GM10248 (cell line): ENCODE results near the gene SOCS3.

Experiments
- CTCF ChIA-PET: fragments of 300-600 bp; sonication (Branson Sonifier 250); formaldehyde crosslinking; extraction: SDS; loops from one replicate; lab custom pipeline; 2021; ENCODE audit warnings: antibody characterized with exemption; lab: Yijun Ruan, JAX
- POLR2A ChIA-PET: fragments of 350-650 bp; sonication (Branson Sonifier 250); formaldehyde crosslinking; extraction: SDS; loops from one replicate; lab custom pipeline; 2020; ENCODE audit warnings: antibody characterized with exemption; lab: Yijun Ruan, JAX
- DNase-seq: peaks from one replicate; pipeline ENCODE4 v3.0.0; 2012; ENCODE audit errors: extremely low spot score
- TF ChIP-seq, protein P1 (sequence below): IDR thresholded peaks from 2 replicates; pipeline ENCODE4 v1.5.1; 2012; ENCODE audit warnings: mild to moderate bottlenecking, low read depth; ENCODE audit errors: extremely low read depth, missing control alignments, control extremely low read depth

Gene SOCS3, protein sequence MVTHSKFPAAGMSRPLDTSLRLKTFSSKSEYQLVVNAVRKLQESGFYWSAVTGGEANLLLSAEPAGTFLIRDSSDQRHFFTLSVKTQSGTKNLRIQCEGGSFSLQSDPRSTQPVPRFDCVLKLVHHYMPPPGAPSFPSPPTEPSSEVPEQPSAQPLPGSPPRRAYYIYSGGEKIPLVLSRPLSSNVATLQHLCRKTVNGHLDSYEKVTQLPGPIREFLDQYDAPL

DNA sequence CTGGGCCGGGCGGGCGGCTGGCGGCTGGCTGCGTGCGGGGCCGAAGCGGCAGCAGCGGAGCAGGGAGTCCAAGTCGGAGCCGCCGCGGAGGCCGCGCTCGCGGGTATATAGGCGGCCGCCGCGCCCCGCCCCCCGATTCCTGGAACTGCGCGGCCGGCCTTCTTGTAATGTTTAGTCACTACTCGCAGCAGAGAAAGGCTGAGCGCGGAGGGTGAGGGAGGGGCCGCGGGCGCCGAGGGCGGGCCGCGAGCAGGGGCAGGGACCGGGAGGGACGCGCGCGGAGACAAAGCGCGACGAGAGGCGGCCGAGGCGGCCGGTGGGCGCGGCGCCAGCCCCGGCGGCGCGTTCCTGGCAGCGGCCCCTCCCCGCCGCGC is at the start of gene SOCS3:
SOCS3 (minus strand) TSS at position 81 of the 374 bp plus-strand sequence. CDS start 982 bp downstream, outside the sequence.
- TF ChIP-seq, protein P1, sequence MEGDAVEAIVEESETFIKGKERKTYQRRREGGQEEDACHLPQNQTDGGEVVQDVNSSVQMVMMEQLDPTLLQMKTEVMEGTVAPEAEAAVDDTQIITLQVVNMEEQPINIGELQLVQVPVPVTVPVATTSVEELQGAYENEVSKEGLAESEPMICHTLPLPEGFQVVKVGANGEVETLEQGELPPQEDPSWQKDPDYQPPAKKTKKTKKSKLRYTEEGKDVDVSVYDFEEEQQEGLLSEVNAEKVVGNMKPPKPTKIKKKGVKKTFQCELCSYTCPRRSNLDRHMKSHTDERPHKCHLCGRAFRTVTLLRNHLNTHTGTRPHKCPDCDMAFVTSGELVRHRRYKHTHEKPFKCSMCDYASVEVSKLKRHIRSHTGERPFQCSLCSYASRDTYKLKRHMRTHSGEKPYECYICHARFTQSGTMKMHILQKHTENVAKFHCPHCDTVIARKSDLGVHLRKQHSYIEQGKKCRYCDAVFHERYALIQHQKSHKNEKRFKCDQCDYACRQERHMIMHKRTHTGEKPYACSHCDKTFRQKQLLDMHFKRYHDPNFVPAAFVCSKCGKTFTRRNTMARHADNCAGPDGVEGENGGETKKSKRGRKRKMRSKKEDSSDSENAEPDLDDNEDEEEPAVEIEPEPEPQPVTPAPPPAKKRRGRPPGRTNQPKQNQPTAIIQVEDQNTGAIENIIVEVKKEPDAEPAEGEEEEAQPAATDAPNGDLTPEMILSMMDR = no peak
- peak; percentile 89 for DNase-seq
- ChIA-PET CTCF (interaction anchor here (0.7 to 7.2 kb wide), 15 partner anchors 13 to 275 kb away, joined by 3 to 108 read pairs (median 7); partner anchors contain the start of gene PGS1), POLR2A (interaction anchor here (0.7 to 2.0 kb wide), 11 partner anchors 8 to 421 kb away, joined by 3 to 11 read pairs (median 5); partner anchors contain the start of gene PGS1)

- TF ChIP-seq, protein P1 = no peak
- ChIA-PET POLR2A (interaction anchor here (0.7 kb wide), 1 partner anchor 18 kb away, joined by 5 read pairs; no protein-coding TSS in a partner anchor), CTCF (interaction anchor here (3.5 kb wide), 1 partner anchor 12 kb away, joined by 24 read pairs; no protein-coding TSS in a partner anchor)
- no peak for DNase-seq
Observed at GRCh38 chr17:78409191-78409928, 49.5 kb upstream of the SOCS3 start.

DNA sequence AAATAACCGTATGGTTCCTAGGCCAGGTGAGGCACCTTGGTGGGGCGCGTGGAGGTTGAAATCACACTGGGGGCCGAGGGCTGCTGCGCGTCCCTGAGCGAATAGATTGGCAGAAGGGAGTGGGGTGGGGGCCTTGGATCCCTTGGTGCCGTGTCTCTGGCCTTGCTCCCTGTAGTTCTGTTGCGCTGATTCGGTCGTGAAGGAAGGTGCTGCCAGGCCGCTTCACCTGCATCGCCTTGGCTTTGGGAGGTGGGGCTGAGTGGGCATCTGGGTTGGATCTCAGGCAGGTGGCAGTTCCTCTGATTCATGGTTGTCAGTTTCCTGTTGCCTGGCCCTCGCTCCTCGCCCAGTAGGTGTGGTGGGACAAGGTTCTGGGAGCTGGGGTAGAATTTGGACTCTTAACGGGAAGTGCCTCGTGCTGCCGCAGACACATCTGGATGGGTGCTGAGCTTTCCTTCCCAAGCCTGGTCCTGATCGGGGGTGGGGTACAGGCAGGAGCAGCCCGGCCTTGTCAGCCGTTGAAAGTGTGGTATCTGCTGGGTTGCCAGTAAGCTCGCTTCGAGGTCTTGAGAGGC is 48.7 kb upstream of the SOCS3 start:
- POLR2A ChIA-PET = no interaction called here
- no peak for DNase-seq
- TF ChIP-seq, protein P1 = no peak
- CTCF ChIA-PET = interaction anchor here (0.8 to 1.6 kb wide), 2 partner anchors 14 to 44 kb away, joined by 3 to 4 read pairs; no protein-coding TSS in a partner anchor

- POLR2A ChIA-PET = no interaction called here
- TF ChIP-seq, protein P1 = no peak
- CTCF ChIA-PET = interaction anchor here (0.6 to 1.6 kb wide), 4 partner anchors 9 to 436 kb away, joined by 3 to 4 read pairs (median 3); no protein-coding TSS in a partner anchor
- no peak for DNase-seq
Observed at GRCh38 chr17:78407387-78408000, 47.6 kb upstream of the SOCS3 start.

GRCh38 chr17:78406920-78407319 is 47.0 kb upstream of the SOCS3 start:
- ChIA-PET CTCF (interaction anchor here (0.8 kb wide), 1 partner anchor 10 kb away, joined by 3 read pairs; no protein-coding TSS in a partner anchor), POLR2A (no interaction called here)
- no peak for DNase-seq
- TF ChIP-seq, protein P1 = no peak

GRCh38 chr17:78406396-78406795 is 46.5 kb upstream of the SOCS3 start:
- TF ChIP-seq, protein P1 = no peak
- CTCF ChIA-PET = interaction anchor here (2.7 kb wide), 1 partner anchor 15 kb away, joined by 7 read pairs; no protein-coding TSS in a partner anchor
- no peak for DNase-seq
- POLR2A ChIA-PET = no interaction called here
